Fibroblast of lung (primary cell): Measurements from ENCODE around the gene BBS9. TPM values are rescaled to one million over a fixed set of nuclear protein-coding genes. Genes with fewer than 3 reads are reported as not detected.

Source experiments
- DNase-seq, 2 donors: peaks; one replicate each; pipeline versions ENCODE4 v3.0.0 to v3.0.0-alpha.2; 2010; ENCODE audit warnings: low read depth in 2 of 2
- H2AFZ ChIP-seq: 2 replicates; pipeline ENCODE4 v1.5.1; 2012; ENCODE audit warnings: low read length, control low read depth, inconsistent platforms
- H3K27ac ChIP-seq: 2 replicates; pipeline ENCODE4 v1.5.1; 2011; ENCODE audit warnings: low read length, control low read depth; ENCODE audit not compliant: insufficient read depth
- H3K27me3 ChIP-seq: 2 replicates; pipeline ENCODE4 v1.5.1; 2011; ENCODE audit warnings: mild to moderate bottlenecking, low read length; ENCODE audit not compliant: control insufficient read depth, insufficient read depth
- H3K36me3 ChIP-seq: 2 replicates; pipeline ENCODE4 v1.5.1; 2011; ENCODE audit warnings: low read length; ENCODE audit not compliant: control insufficient read depth, insufficient read depth
- H3K4me1 ChIP-seq: 2 replicates; pipeline ENCODE4 v1.5.1; 2011; ENCODE audit warnings: low read length; ENCODE audit not compliant: control insufficient read depth, insufficient read depth; ENCODE audit errors: extremely low read depth
- H3K4me2 ChIP-seq: 2 replicates; pipeline ENCODE4 v1.5.1; 2011; ENCODE audit warnings: low read length, control low read depth; ENCODE audit not compliant: insufficient read depth; ENCODE audit errors: extremely low read depth
- H3K4me3 ChIP-seq, 4 experiments: fragments of 200-600 bp in 1 of 4; sonication (generic) in 1 of 4; replicated peaks in 1 of 4; 2 replicates each; pipeline ENCODE4 v1.5.1; 2011 to 2016; ENCODE audit warnings: low read length in 4 of 4, low read depth in 3 of 4, mild to moderate bottlenecking in 3 of 4, control low read depth in 2 of 4, inconsistent platforms in 1 of 4, mixed read lengths in 1 of 4; ENCODE audit not compliant: insufficient read depth in 1 of 4; ENCODE audit errors: control extremely low read depth in 1 of 4
- H3K79me2 ChIP-seq: 2 replicates; pipeline ENCODE4 v1.5.1; 2012; ENCODE audit warnings: mild to moderate bottlenecking, low read length, inconsistent platforms; ENCODE audit not compliant: control insufficient read depth, insufficient read depth
- H3K9ac ChIP-seq: 2 replicates; pipeline ENCODE4 v1.5.1; 2011; ENCODE audit warnings: mild to moderate bottlenecking, low read length, control low read depth; ENCODE audit not compliant: insufficient read depth
- H3K9me3 ChIP-seq: 2 replicates; pipeline ENCODE4 v1.5.1; 2012; ENCODE audit warnings: low read depth, low read length; ENCODE audit not compliant: control insufficient read depth, insufficient read depth
- H4K20me1 ChIP-seq: 2 replicates; pipeline ENCODE4 v1.5.1; 2011; ENCODE audit warnings: low read length; ENCODE audit not compliant: control insufficient read depth, insufficient read depth; ENCODE audit errors: extremely low read depth
- CTCF ChIP-seq, 2 donors: IDR thresholded peaks in 1 of 2; conservative IDR thresholded peaks in 1 of 2; 1 replicate in 1 of 2; 2 replicates in 1 of 2; pipeline ENCODE4 v1.5.1; 2011 to 2012; ENCODE audit warnings: low read length in 2 of 2, control low read depth in 1 of 2, inconsistent platforms in 1 of 2, low read depth in 1 of 2, mild to moderate bottlenecking in 1 of 2
- EZH2 ChIP-seq: IDR thresholded peaks from 2 replicates; pipeline ENCODE4 v1.5.1; 2012; ENCODE audit warnings: low read length, control low read depth, mild to moderate bottlenecking; ENCODE audit errors: missing control alignments
- polyA plus RNA-seq, 2 donors: library from polyadenylated mRNA; depleted of rRNA in 1 of 2; stranded (reverse) in 1 of 2; unstranded in 1 of 2; fragments of >200 nt; gene quantifications; 2 replicates each; pipeline ENCODE4 v1.2.1, GENCODE V29; 2011 to 2012; ENCODE audit warnings: missing spikeins in 1 of 2
- total RNA-seq: library from RNA; depleted of rRNA; stranded (reverse); fragments of >200 nt; gene quantifications from 2 replicates; pipeline ENCODE4 v1.2.1, GENCODE V29; 2014

Gene BBS9
- total and polyA plus RNA-seq, 2 donors (not counting 1 experiment from before 2014, with no cell fraction given) = 19.1 to 26.9 TPM

GRCh38 chr7:33410266-33410665 is 280.9 kb downstream of the BBS9 start:
- no peaks in the 10 kb centered on the region for H3K36me3 ChIP-seq
- no peak overlapping the region for H3K27ac ChIP-seq
- no peak overlapping the region for H3K9ac ChIP-seq
- no peak overlapping the region for H3K4me2 ChIP-seq
- no peaks in the 10 kb centered on the region for H4K20me1 ChIP-seq
- no peak for DNase-seq
- no peaks in the 10 kb centered on the region for H3K4me1 ChIP-seq
- no peaks in the 10 kb centered on the region for H3K79me2 ChIP-seq
- H3K27me3 ChIP-seq = no peaks in the 10 kb centered on the region
- no peaks in the 10 kb centered on the region for H3K9me3 ChIP-seq
- H2AFZ ChIP-seq = no peak overlapping the region
- no peak overlapping the region for H3K4me3 ChIP-seq
- TF ChIP-seq CTCF (conservative IDR thresholded peaks at IDR 0.05 in 1 of 2, IDR thresholded peaks at IDR 0.05 in 1 of 2; ENCODE audit: low read depth in 1 of 2, low read length in 2 of 2) (no peak), EZH2 (no peak)

GRCh38 chr7:33411020-33411419 is 281.7 kb downstream of the BBS9 start:
- Histone ChIP-seq H3K9me3 (no peaks in the 10 kb centered on the region), H2AFZ (no peak overlapping the region), H3K36me3 (no peaks in the 10 kb centered on the region), H4K20me1 (no peaks in the 10 kb centered on the region), H3K4me1 (no peaks in the 10 kb centered on the region), H3K27ac (no peak overlapping the region), H3K27me3 (no peaks in the 10 kb centered on the region), H3K79me2 (no peaks in the 10 kb centered on the region), H3K4me3 (no peak overlapping the region), H3K4me2 (no peak overlapping the region), H3K9ac (no peak overlapping the region)
- TF ChIP-seq CTCF (conservative IDR thresholded peaks at IDR 0.05 in 1 of 2, IDR thresholded peaks at IDR 0.05 in 1 of 2; ENCODE audit: low read depth in 1 of 2, low read length in 2 of 2) (no peak), EZH2 (no peak)
- DNase-seq = no peak

- H3K4me2 ChIP-seq = no peak overlapping the region
- H3K27me3 ChIP-seq = no peaks in the 10 kb centered on the region
- H3K36me3 ChIP-seq = no peaks in the 10 kb centered on the region
- H3K79me2 ChIP-seq = no peaks in the 10 kb centered on the region
- DNase-seq = no peak
- H3K4me1 ChIP-seq = no peaks in the 10 kb centered on the region
- TF ChIP-seq EZH2 = no peak
- TF ChIP-seq CTCF (conservative IDR thresholded peaks at IDR 0.05 in 1 of 2, IDR thresholded peaks at IDR 0.05 in 1 of 2; ENCODE audit: low read depth in 1 of 2, low read length in 2 of 2) = no peak
- H3K4me3 ChIP-seq = no peak overlapping the region
- no peak overlapping the region for H3K9ac ChIP-seq
- H3K27ac ChIP-seq = no peak overlapping the region
- no peaks in the 10 kb centered on the region for H3K9me3 ChIP-seq
- H2AFZ ChIP-seq = no peak overlapping the region
- H4K20me1 ChIP-seq = no peaks in the 10 kb centered on the region
Observed at GRCh38 chr7:33412331-33412730, 283.0 kb downstream of the BBS9 start.
